CD14-positive monocyte (primary cell): ENCODE measurements around the gene USP9X. TPM values are rescaled to one million over a fixed set of nuclear protein-coding genes. Genes with fewer than 3 reads are reported as not detected.
"Not testable (repeated sequence)": the region's sequence is repeated elsewhere in the genome, so short reads cannot be mapped to it uniquely, and the experiment has no call there.

Source experiments
- DNase-seq, 3 donors: peaks; one replicate each; pipeline ENCODE4 v3.0.0-alpha.2; 2011 to 2022
- H2AFZ ChIP-seq: 2 replicates; pipeline ENCODE4 v1.6.0; 2012; ENCODE audit warnings: mild to moderate bottlenecking, low read depth, low read length, inconsistent platforms; ENCODE audit not compliant: insufficient read depth, poor library complexity, severe bottlenecking
- H3K27ac ChIP-seq, 2 donors: 1 replicate in 1 of 2; 2 replicates in 1 of 2; pipeline ENCODE4 v1.5.1; 2012 to 2013; ENCODE audit warnings: low read length in 2 of 2, control low read depth in 1 of 2, inconsistent platforms in 1 of 2, low read depth in 1 of 2, mild to moderate bottlenecking in 1 of 2
- H3K27me3 ChIP-seq, 2 donors: one replicate each; pipeline versions ENCODE4 v1.6.0 to v1.6.1; 2011 to 2013; ENCODE audit warnings: low read length in 2 of 2; ENCODE audit not compliant: control insufficient read depth in 2 of 2, insufficient read depth in 2 of 2
- H3K36me3 ChIP-seq, 2 donors: replicated peaks in 1 of 2; 1 replicate in 1 of 2; 2 replicates in 1 of 2; pipeline versions ENCODE4 v1.5.1 to v1.6.1; 2012 to 2013; ENCODE audit warnings: low read length in 2 of 2, control low read depth in 1 of 2, inconsistent platforms in 1 of 2, mild to moderate bottlenecking in 1 of 2; ENCODE audit not compliant: insufficient read depth in 2 of 2, control insufficient read depth in 1 of 2
- H3K4me1 ChIP-seq, 2 donors: 1 replicate in 1 of 2; 2 replicates in 1 of 2; pipeline versions ENCODE4 v1.5.1 to v1.6.1; 2012 to 2013; ENCODE audit warnings: low read length in 2 of 2, control low read depth in 1 of 2, inconsistent platforms in 1 of 2, mild to moderate bottlenecking in 1 of 2, moderate library complexity in 1 of 2; ENCODE audit not compliant: insufficient read depth in 2 of 2, control insufficient read depth in 1 of 2
- H3K4me2 ChIP-seq: replicated peaks from 2 replicates; pipeline ENCODE3; 2012; ENCODE audit warnings: low read length, moderate library complexity, mild to moderate bottlenecking; ENCODE audit not compliant: poor library complexity, severe bottlenecking; ENCODE audit errors: extremely low read depth
- H3K4me3 ChIP-seq, 3 experiments: fragments of 200-600 bp in 1 of 3; sonication (generic) in 1 of 3; replicated peaks in 1 of 3; 1 replicate in 2 of 3; 2 replicates in 1 of 3; pipeline ENCODE4 v1.5.1; 2011 to 2013; ENCODE audit warnings: low read length in 3 of 3, mild to moderate bottlenecking in 3 of 3, control low read depth in 2 of 3, low read depth in 2 of 3, inconsistent platforms in 1 of 3, moderate library complexity in 1 of 3
- H3K79me2 ChIP-seq: 2 replicates; pipeline ENCODE4 v1.6.0; 2012; ENCODE audit warnings: mild to moderate bottlenecking, control low read depth, inconsistent platforms, low read length, moderate library complexity; ENCODE audit not compliant: insufficient read depth
- H3K9ac ChIP-seq: 2 replicates; pipeline ENCODE4 v1.6.0; 2017; ENCODE audit warnings: low read length, mild to moderate bottlenecking; ENCODE audit not compliant: insufficient read depth, poor library complexity, severe bottlenecking
- H3K9me3 ChIP-seq, 2 donors: replicated peaks in 1 of 2; 1 replicate in 1 of 2; 2 replicates in 1 of 2; pipeline versions ENCODE4 v1.5.1 to v1.6.1; 2012 to 2013; ENCODE audit warnings: low read length in 2 of 2, control low read depth in 1 of 2; ENCODE audit not compliant: control insufficient read depth in 1 of 2, insufficient read depth in 1 of 2
- H4K20me1 ChIP-seq: 2 replicates; pipeline ENCODE4 v1.6.0; 2012; ENCODE audit warnings: mild to moderate bottlenecking, low read length, control low read depth, moderate library complexity; ENCODE audit not compliant: insufficient read depth
- H3K27ac Mint-ChIP-seq, 7 donors: one replicate each; pipeline ENCODE4 v1.8.0; 2020; ENCODE audit warnings: mild to moderate bottlenecking in 7 of 7, mixed read lengths in 7 of 7, moderate library complexity in 6 of 7, inconsistent platforms in 2 of 7
- H3K27me3 Mint-ChIP-seq, 3 donors: one replicate each; pipeline ENCODE4 v1.8.0; 2021 to 2022; ENCODE audit warnings: low read depth in 3 of 3, mild to moderate bottlenecking in 3 of 3, mixed read lengths in 3 of 3, moderate library complexity in 3 of 3, inconsistent platforms in 1 of 3
- H3K36me3 Mint-ChIP-seq, 2 donors: one replicate each; pipeline ENCODE4 v1.8.0; 2020; ENCODE audit warnings: mixed read lengths in 2 of 2, inconsistent platforms in 1 of 2, mild to moderate bottlenecking in 1 of 2
- H3K4me1 Mint-ChIP-seq: one replicate; pipeline ENCODE4 v1.8.0; 2020; ENCODE audit warnings: mild to moderate bottlenecking, mixed read lengths
- H3K4me3 Mint-ChIP-seq, 2 donors: one replicate each; pipeline ENCODE4 v1.8.0; 2020; ENCODE audit warnings: mild to moderate bottlenecking in 2 of 2, mixed read lengths in 2 of 2, moderate library complexity in 1 of 2
- H3K9me3 Mint-ChIP-seq, 7 donors: one replicate each; pipeline ENCODE4 v1.8.0; 2020 to 2022; ENCODE audit warnings: mixed read lengths in 7 of 7, mild to moderate bottlenecking in 6 of 7, moderate library complexity in 6 of 7, inconsistent platforms in 2 of 7
- CTCF ChIP-seq: fragments of 200-600 bp; IDR thresholded peaks from one replicate; pipeline ENCODE4 v1.8.0; 2022; ENCODE audit warnings: antibody characterized with exemption, mild to moderate bottlenecking
- WGBS: methylation state at CpG from one replicate; pipeline ENCODE4 v1.1.5; 2013; ENCODE audit warnings: missing lambda C conversion rate; ENCODE audit not compliant: insufficient coverage; 5-methylcytosine and 5-hydroxymethylcytosine counted together
- intact Hi-C, 2 donors: fragments of 100-400 bp; cut with micrococcal nuclease; formaldehyde crosslinking; loops; one replicate each; pipeline versions ENCODE4 v1.15.0 to v1.15.1; 2023
- polyA plus RNA-seq, 3 donors: library from polyadenylated mRNA; depleted of rRNA in 1 of 3; unstranded in 2 of 3; stranded (reverse) in 1 of 3; fragments of 300-500 nt in 2 of 3; fragments of >200 nt in 1 of 3; fragmentation: Illumina TruSeq in 2 of 3; gene quantifications; 1 replicate in 2 of 3; 2 replicates in 1 of 3; pipeline ENCODE4 v1.2.3, GENCODE V29; 2012 to 2021

USP9X gene
- polyA plus RNA-seq, 3 donors, result 8.3 to 16.1 (median 9.6) TPM

- H3K27me3 Mint-ChIP-seq, result peaks cover 0 to 50% (median 0%) of the 10 kb centered on the region in 3 donors
- peak; percentile 19 to 27 (median 25) for DNase-seq
- Histone ChIP-seq H4K20me1 (no peaks in the 10 kb centered on the region), H3K27ac (peak overlapping the region; percentile 40 to 72), H3K9ac (peak overlapping the region; percentile 74), H3K36me3 (no peaks in the 10 kb centered on the region), H3K27me3 (no peaks in the 10 kb centered on the region), H3K4me3 (peak overlapping the region; percentile 41 to 78 (median 52)), H2AFZ (peak overlapping the region; percentile 88), H3K4me1 (peaks cover 13 to 17% of the 10 kb centered on the region in 2 donors), H3K79me2 (no peaks in the 10 kb centered on the region), H3K9me3 (no peaks in the 10 kb centered on the region), H3K4me2 (peak overlapping the region; percentile 70)
- intact Hi-C loops, result loop anchor here in 1 of 2 donors (10.0 kb wide), 1 partner anchor 59 kb away; the partner anchor contains the start of gene DDX3X
- H3K4me1 Mint-ChIP-seq, result peaks cover 12% of the 10 kb centered on the region
- 0% methylated on average over 13 of the region's 54 CpGs for WGBS
- peaks cover 0 to 1% (median 0%) of the 10 kb centered on the region in 7 donors for H3K9me3 Mint-ChIP-seq
- peak; percentile 35 for TF ChIP-seq CTCF
- H3K27ac Mint-ChIP-seq, result peak overlapping the region in 6 of 7 donors; percentile 46 to 83 (median 70)
- no peaks in the 10 kb centered on the region for H3K36me3 Mint-ChIP-seq
- H3K4me3 Mint-ChIP-seq, result peak overlapping the region; percentile 83 to 88
These were observed 190.7 kb downstream of the USP9X start for GRCh38 chrX:41275661-41276609.

DNA sequence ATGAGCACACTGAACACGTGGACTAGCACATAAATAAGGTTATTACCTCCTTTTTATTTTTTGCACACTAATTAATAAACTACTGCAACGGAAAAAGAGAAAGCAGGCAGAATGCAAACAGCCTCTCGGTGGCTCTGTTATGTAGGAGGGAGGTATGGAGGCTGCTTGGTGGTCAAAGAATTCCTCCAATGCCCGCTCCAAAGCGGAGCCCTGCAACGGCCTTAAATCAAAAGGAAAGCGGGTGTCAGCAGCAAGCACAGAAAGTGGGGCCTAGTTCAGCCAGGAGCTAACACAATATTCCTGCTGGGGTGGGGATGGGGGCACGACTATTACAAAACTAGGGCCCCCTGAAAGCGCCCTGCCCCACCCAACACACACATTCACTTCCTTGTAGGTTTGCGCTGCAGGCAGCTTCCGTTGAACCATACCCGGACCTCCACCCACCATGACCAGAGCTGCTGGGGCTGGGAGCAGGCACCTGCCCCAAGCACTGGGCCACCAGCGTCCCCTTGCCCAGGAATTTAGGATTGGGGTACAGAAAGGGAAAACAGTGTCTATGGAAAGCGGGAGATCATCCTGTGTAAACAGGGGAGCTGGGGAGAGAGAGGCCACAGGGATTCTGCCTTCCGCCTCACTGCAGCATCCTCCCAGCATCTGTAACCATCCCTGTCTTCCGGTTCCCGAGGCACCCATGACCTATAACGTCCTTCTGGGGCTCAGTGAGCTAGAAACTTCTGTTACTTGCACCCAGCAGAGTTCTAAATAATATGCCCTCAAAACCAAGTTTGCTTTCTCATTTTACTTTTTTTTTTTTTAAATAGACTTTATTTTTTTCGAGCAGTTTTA, 191.6 kb downstream of the USP9X start:
- Mint-ChIP-seq H3K27ac (peak overlapping the region in 4 of 7 donors; percentile 33 to 73 (median 69)), H3K36me3 (no peaks in the 10 kb centered on the region), H3K27me3 (peaks cover 0 to 49% (median 0%) of the 10 kb centered on the region in 3 donors), H3K4me3 (peak overlapping the region; percentile 83 to 88), H3K4me1 (peaks cover 12% of the 10 kb centered on the region), H3K9me3 (peaks cover 0 to 2% (median 0%) of the 10 kb centered on the region in 7 donors)
- Histone ChIP-seq H4K20me1 (no peaks in the 10 kb centered on the region), H3K36me3 (no peaks in the 10 kb centered on the region), H3K9ac (peak overlapping the region; percentile 74), H3K27ac (peak overlapping the region; percentile 40 to 72), H3K9me3 (no peaks in the 10 kb centered on the region), H3K4me2 (peak overlapping the region; percentile 70), H3K4me3 (peak overlapping the region; percentile 41 to 78 (median 52)), H2AFZ (peak overlapping the region; percentile 88), H3K27me3 (no peaks in the 10 kb centered on the region), H3K79me2 (no peaks in the 10 kb centered on the region), H3K4me1 (peaks cover 13 to 17% of the 10 kb centered on the region in 2 donors)
- intact Hi-C loops, result loop anchor here in 1 of 2 donors (10.0 kb wide), 1 partner anchor 58 kb away; the partner anchor contains the start of gene DDX3X
- no peak for TF ChIP-seq CTCF
- no peak for DNase-seq
- WGBS, result no CpG with 5 or more reads among the region's 19 CpGs

DNA sequence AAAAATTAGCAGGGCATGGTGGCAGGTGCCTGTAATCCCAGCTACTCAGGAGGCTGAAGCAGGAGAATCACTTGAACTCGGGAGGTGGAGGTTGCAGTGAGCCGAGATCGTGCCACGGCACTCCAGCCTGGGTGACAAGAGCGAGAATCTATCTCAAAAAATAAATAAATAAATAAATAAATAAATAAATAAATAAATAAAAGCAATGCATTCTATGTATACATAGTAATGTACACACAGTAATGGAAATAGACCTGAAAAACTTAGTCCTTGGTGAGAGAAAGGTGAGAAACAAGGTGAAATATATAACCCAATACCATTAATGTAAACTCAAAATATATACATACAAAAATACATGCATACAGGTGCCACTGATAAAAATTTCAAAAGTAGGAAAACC, 197.1 kb downstream of the USP9X start:
- H4K20me1 ChIP-seq, H3K27me3 ChIP-seq, H3K4me3 Mint-ChIP-seq, H3K9me3 Mint-ChIP-seq, H3K79me2 ChIP-seq, H3K36me3 Mint-ChIP-seq, H3K4me1 ChIP-seq, H3K4me3 ChIP-seq, H3K27ac Mint-ChIP-seq, intact Hi-C loops, H3K4me1 Mint-ChIP-seq, H2AFZ ChIP-seq, H3K27ac ChIP-seq, H3K9ac ChIP-seq, H3K4me2 ChIP-seq, H3K36me3 ChIP-seq, DNase-seq, H3K9me3 ChIP-seq: not testable (repeated sequence)
- no CpG with 5 or more reads among the region's 5 CpGs for WGBS
- H3K27me3 Mint-ChIP-seq, result peaks cover 0 to 36% (median 0%) of the 10 kb centered on the region in 3 donors
